GM19043 (cell line): ENCODE data around the gene DDX19B.
A peak's percentile ranks its signal among the peaks of the same experiment; 100 is the strongest.
"Not testable (repeated sequence)": the region's sequence is repeated elsewhere in the genome, so short reads cannot be mapped to it uniquely, and the experiment has no call there.

Experiments used
- ATAC-seq: cut with Tn5 transposase; IDR thresholded peaks from one replicate; pipeline ENCODE4 v1.9.1; 2021; ENCODE audit warnings: low read depth; ENCODE audit not compliant: unreplicated experiment

DDX19B gene

GRCh38 chr16:70287304-70287971, 11.5 kb upstream of the DDX19B start:
- not testable (repeated sequence) for ATAC-seq

GRCh38 chr16:70289229-70290094, 9.5 kb upstream of the DDX19B start, which contains the start of gene AARS1:
AARS1 (minus strand) TSS chr16:70289506; CDS start chr16:70282763, 6,743 bp downstream.
- ATAC-seq, result peak; percentile 99

GRCh38 chr16:70290949-70291519, 8.0 kb upstream of the DDX19B start:
- no peak for ATAC-seq

GRCh38 chr16:70292148-70292547, 6.8 kb upstream of the DDX19B start:
- ATAC-seq, result not testable (repeated sequence)

- ATAC-seq, result no peak
Measured at GRCh38 chr16:70294385-70295025, 4.5 kb upstream of the DDX19B start.

- no peak for ATAC-seq
Measured at GRCh38 chr16:70295634-70296033, 3.4 kb upstream of the DDX19B start.

GRCh38 chr16:70301121-70301520, 2.1 kb downstream of the DDX19B start:
- no peak for ATAC-seq

GRCh38 chr16:70302745-70303144, 3.8 kb downstream of the DDX19B start:
- no peak for ATAC-seq

- no peak for ATAC-seq
Measured at GRCh38 chr16:70304892-70305448, 6.0 kb downstream of the DDX19B start.

- ATAC-seq, result no peak
Measured at GRCh38 chr16:70306880-70307279, 7.9 kb downstream of the DDX19B start.

- not testable (repeated sequence) for ATAC-seq
Measured at GRCh38 chr16:70307726-70308125, 8.7 kb downstream of the DDX19B start.

- no peak for ATAC-seq
Measured at GRCh38 chr16:70320121-70320520, 21.1 kb downstream of the DDX19B start.

- no peak for ATAC-seq
Measured at GRCh38 chr16:70324998-70325747, 26.2 kb downstream of the DDX19B start.

- ATAC-seq, result no peak
Measured at GRCh38 chr16:70331091-70331490, 32.1 kb downstream of the DDX19B start.

GRCh38 chr16:70331588-70332358, 32.8 kb downstream of the DDX19B start:
- ATAC-seq, result no peak

GRCh38 chr16:70332728-70333127, 33.7 kb downstream of the DDX19B start:
- not testable (repeated sequence) for ATAC-seq

- no peak for ATAC-seq
Measured at GRCh38 chr16:70337814-70338213, 38.8 kb downstream of the DDX19B start.

- ATAC-seq, result no peak
Measured at GRCh38 chr16:70341600-70341999, 42.6 kb downstream of the DDX19B start.

- ATAC-seq, result no peak
Measured at GRCh38 chr16:70342016-70342415, 43.0 kb downstream of the DDX19B start.
